ENCODE measurements around the gene TEX13D.

- TF ChIP-seq CTCF (IDR thresholded peaks at IDR 0.05) (no peak), POLR2A (IDR thresholded peaks at IDR 0.05) (no peak)
Observed at GRCh38 chrX:124346117-124346876, 13.8 kb downstream of the TEX13D start, which contains the start of gene SH2D1A.

All from thyroid gland (tissue), 4 donors.